Endothelial cell (in vitro differentiated cells): ENCODE results near the gene ZIC2. TPM values are rescaled to one million over a fixed set of nuclear protein-coding genes. Genes with fewer than 3 reads are reported as not detected.

Source experiments
- DNase-seq: peaks from one replicate; pipeline ENCODE4 v3.0.0; 2021; ENCODE audit warnings: low spot score
- H3K27ac Mint-ChIP-seq: one replicate; pipeline ENCODE4 v1.8.0; 2021; ENCODE audit warnings: mixed read lengths, inconsistent platforms; ENCODE audit not compliant: unreplicated experiment
- H3K27me3 Mint-ChIP-seq: one replicate; pipeline ENCODE4 v1.8.0; 2021; ENCODE audit warnings: mild to moderate bottlenecking, moderate library complexity, mixed read lengths, inconsistent platforms; ENCODE audit not compliant: unreplicated experiment
- H3K36me3 Mint-ChIP-seq: one replicate; pipeline ENCODE4 v1.8.0; 2021; ENCODE audit warnings: mild to moderate bottlenecking, low read depth, mixed read lengths, inconsistent platforms; ENCODE audit not compliant: unreplicated experiment
- H3K4me1 Mint-ChIP-seq: one replicate; pipeline ENCODE4 v1.8.0; 2021; ENCODE audit warnings: mild to moderate bottlenecking, mixed read lengths, inconsistent platforms; ENCODE audit not compliant: unreplicated experiment
- H3K4me3 Mint-ChIP-seq: one replicate; pipeline ENCODE4 v1.8.0; 2021; ENCODE audit warnings: mild to moderate bottlenecking, mixed read lengths, inconsistent platforms; ENCODE audit not compliant: unreplicated experiment
- H3K9me3 Mint-ChIP-seq: one replicate; pipeline ENCODE4 v1.8.0; 2021; ENCODE audit warnings: mixed read lengths, inconsistent platforms; ENCODE audit not compliant: unreplicated experiment
- total RNA-seq: library from RNA; stranded (reverse); fragmentation: NEBNext Ultra II Directional; extraction: Animal tissue kit (Norgen Biotek cat#: 25700); gene quantifications from one replicate; pipeline ENCODE4 v1.2.1, GENCODE V29; 2021; ENCODE audit not compliant: unreplicated experiment
- TF ChIP-seq, protein P1 (sequence below): fragments of 200-600 bp; sonication (generic); IDR thresholded peaks from one replicate; pipeline ENCODE4 v1.5.0; 2021; ENCODE audit warnings: antibody characterized with exemption; ENCODE audit not compliant: unreplicated experiment

Gene ZIC2
- total RNA-seq, 1 donor from 2014 or later = 3.8 TPM

DNA sequence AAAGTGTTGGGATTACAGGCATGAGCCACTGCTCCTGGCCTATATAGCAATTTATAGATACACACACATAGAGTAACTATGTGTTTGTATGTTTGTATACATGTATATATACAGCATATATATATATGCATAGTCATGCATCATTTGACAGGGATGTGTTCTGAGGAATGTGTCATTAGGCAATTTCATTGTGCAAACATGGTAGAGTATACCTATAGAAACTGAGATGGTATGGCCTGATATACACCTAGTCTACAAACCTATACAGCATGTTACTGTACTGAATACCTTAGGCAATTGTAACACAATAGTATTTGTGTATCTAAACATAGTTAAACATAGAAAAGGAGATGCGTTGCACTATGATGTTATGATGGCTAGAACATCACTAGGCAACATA lies 54.4 kb downstream of the ZIC2 start:
- DNase-seq = no peak
- Mint-ChIP-seq H3K9me3 (no peaks in the 10 kb centered on the region), H3K27me3 (peaks cover 3% of the 10 kb centered on the region)

More for the DNA sequence above, 54.4 kb downstream of the ZIC2 start:
- peaks cover 8% of the 10 kb centered on the region for H3K4me1 Mint-ChIP-seq
- TF ChIP-seq, protein P1, sequence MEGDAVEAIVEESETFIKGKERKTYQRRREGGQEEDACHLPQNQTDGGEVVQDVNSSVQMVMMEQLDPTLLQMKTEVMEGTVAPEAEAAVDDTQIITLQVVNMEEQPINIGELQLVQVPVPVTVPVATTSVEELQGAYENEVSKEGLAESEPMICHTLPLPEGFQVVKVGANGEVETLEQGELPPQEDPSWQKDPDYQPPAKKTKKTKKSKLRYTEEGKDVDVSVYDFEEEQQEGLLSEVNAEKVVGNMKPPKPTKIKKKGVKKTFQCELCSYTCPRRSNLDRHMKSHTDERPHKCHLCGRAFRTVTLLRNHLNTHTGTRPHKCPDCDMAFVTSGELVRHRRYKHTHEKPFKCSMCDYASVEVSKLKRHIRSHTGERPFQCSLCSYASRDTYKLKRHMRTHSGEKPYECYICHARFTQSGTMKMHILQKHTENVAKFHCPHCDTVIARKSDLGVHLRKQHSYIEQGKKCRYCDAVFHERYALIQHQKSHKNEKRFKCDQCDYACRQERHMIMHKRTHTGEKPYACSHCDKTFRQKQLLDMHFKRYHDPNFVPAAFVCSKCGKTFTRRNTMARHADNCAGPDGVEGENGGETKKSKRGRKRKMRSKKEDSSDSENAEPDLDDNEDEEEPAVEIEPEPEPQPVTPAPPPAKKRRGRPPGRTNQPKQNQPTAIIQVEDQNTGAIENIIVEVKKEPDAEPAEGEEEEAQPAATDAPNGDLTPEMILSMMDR = no peak
- no peaks in the 10 kb centered on the region for H3K36me3 Mint-ChIP-seq
- H3K4me3 Mint-ChIP-seq = no peak overlapping the region
- H3K27ac Mint-ChIP-seq = no peak overlapping the region

Other genes with a start within 250 kb of the ZIC2 start
- gene ZIC5, start 10.0 kb upstream of the ZIC2 start, total RNA-seq = 0.10 TPM
- gene PCCA, start 107.3 kb downstream of the ZIC2 start, total RNA-seq = 33.3 TPM